ENCODE measurements around the gene ANKZF1. TPM values are rescaled to one million over a fixed set of nuclear protein-coding genes. Genes with fewer than 3 reads are reported as not detected.

Gene ANKZF1
- polyA plus RNA-seq, 1 of the 3 experiments (the other 2 are of a cell fraction) = 22.3 TPM

DNA sequence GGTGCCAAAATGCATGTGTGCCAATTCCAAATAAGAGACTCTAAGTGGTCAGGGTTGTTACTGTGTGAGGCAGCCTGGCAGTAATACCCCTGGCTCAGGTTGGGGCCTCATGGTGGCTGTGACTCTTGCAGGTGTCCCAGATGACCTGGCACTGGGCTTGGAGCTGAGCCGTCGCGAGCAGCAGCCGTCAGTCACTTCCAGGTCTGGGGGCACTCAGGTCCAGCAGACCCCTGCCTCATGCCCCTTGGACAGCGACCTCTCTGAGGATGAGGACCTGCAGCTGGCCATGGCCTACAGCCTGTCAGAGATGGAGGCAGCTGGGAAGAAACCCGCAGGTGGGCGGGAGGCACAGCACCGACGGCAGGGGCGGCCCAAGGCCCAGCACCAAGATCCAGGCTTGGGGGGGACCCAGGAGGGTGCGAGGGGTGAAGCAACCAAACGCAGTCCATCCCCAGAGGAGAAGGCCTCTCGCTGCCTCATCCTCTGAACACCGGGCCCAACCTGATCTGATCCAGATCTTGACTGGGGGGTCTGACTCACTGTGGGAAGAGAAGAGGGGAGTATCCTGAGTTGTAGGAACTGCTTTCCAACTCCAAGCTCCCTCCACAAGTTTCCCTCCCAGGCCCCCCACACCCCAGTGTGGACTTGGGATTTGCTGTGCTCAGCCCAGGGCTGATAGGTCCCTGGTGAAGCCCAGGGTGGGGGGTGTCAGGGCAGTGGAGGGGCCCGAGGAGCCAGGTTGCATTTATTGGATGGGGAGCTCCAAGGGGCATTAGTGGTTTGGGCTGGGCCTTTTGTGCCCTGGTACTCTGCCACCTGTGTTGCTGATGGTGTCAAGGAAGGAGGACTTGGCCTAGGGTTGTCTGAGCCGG lies 55.1 kb downstream of the ANKZF1 start (continued):
- TF ChIP-seq, protein P1, sequence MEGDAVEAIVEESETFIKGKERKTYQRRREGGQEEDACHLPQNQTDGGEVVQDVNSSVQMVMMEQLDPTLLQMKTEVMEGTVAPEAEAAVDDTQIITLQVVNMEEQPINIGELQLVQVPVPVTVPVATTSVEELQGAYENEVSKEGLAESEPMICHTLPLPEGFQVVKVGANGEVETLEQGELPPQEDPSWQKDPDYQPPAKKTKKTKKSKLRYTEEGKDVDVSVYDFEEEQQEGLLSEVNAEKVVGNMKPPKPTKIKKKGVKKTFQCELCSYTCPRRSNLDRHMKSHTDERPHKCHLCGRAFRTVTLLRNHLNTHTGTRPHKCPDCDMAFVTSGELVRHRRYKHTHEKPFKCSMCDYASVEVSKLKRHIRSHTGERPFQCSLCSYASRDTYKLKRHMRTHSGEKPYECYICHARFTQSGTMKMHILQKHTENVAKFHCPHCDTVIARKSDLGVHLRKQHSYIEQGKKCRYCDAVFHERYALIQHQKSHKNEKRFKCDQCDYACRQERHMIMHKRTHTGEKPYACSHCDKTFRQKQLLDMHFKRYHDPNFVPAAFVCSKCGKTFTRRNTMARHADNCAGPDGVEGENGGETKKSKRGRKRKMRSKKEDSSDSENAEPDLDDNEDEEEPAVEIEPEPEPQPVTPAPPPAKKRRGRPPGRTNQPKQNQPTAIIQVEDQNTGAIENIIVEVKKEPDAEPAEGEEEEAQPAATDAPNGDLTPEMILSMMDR (IDR thresholded peaks at IDR 0.05) = no peak
- TF ChIP-seq, protein P2, sequence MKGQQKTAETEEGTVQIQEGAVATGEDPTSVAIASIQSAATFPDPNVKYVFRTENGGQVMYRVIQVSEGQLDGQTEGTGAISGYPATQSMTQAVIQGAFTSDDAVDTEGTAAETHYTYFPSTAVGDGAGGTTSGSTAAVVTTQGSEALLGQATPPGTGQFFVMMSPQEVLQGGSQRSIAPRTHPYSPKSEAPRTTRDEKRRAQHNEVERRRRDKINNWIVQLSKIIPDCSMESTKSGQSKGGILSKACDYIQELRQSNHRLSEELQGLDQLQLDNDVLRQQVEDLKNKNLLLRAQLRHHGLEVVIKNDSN (IDR thresholded peaks at IDR 0.05; ENCODE audit: borderline replicate concordance, low read depth) = no peak
- TF ChIP-seq SIN3A (IDR thresholded peaks at IDR 0.05; ENCODE audit: borderline replicate concordance, low read depth, low read length) = no peak
- TF ChIP-seq ELF1 (IDR thresholded peaks at IDR 0.05) = no peak
- TF ChIP-seq CHD2 (IDR thresholded peaks at IDR 0.05; ENCODE audit: low read length, partially characterized antibody) = no peak

DNA sequence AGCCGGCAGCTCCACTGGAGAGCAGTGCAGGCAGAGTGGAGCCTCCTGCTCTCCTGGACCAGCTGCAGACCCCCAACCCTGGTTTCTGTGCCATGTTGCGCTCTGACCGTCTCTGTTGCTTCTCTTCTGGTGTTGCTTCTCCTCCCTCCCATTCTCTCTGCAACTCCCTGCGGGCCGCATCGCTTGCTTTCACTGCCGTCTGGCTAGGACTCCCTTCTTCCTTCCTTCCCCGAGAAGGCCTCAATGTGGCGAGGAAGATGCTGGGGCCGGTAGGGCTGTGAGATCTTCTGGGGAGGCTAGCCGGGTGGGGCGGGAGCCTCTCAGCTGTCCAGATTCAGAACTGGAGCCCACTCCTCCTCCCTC lies 55.7 kb downstream of the ANKZF1 start:
- TF ChIP-seq, protein P1 (IDR thresholded peaks at IDR 0.05) = no peak
- TF ChIP-seq NFIC (IDR thresholded peaks at IDR 0.05; ENCODE audit: borderline replicate concordance) (no peak), FOXJ3 (CRISPR knock-in tag; IDR thresholded peaks at IDR 0.05) (no peak), SIN3A (IDR thresholded peaks at IDR 0.05; ENCODE audit: borderline replicate concordance, low read depth, low read length) (no peak), CHD2 (IDR thresholded peaks at IDR 0.05; ENCODE audit: low read length, partially characterized antibody) (no peak), MEF2A (IDR thresholded peaks at IDR 0.05; ENCODE audit: borderline replicate concordance, low read depth) (no peak), YY1 (IDR thresholded peaks at IDR 0.05; ENCODE audit: low read depth) (no peak), FOSL2 (IDR thresholded peaks at IDR 0.05; ENCODE audit: borderline replicate concordance, low read depth) (no peak), RCOR1 (IDR thresholded peaks at IDR 0.05; ENCODE audit: low read length) (no peak), TCF12 (IDR thresholded peaks at IDR 0.05) (no peak), MXI1 (IDR thresholded peaks at IDR 0.05; ENCODE audit: low read depth, low read length) (no peak), TAF1 (IDR thresholded peaks at IDR 0.05; ENCODE audit: borderline replicate concordance, low read depth, low read length) (no peak)
- TF ChIP-seq, protein P3, sequence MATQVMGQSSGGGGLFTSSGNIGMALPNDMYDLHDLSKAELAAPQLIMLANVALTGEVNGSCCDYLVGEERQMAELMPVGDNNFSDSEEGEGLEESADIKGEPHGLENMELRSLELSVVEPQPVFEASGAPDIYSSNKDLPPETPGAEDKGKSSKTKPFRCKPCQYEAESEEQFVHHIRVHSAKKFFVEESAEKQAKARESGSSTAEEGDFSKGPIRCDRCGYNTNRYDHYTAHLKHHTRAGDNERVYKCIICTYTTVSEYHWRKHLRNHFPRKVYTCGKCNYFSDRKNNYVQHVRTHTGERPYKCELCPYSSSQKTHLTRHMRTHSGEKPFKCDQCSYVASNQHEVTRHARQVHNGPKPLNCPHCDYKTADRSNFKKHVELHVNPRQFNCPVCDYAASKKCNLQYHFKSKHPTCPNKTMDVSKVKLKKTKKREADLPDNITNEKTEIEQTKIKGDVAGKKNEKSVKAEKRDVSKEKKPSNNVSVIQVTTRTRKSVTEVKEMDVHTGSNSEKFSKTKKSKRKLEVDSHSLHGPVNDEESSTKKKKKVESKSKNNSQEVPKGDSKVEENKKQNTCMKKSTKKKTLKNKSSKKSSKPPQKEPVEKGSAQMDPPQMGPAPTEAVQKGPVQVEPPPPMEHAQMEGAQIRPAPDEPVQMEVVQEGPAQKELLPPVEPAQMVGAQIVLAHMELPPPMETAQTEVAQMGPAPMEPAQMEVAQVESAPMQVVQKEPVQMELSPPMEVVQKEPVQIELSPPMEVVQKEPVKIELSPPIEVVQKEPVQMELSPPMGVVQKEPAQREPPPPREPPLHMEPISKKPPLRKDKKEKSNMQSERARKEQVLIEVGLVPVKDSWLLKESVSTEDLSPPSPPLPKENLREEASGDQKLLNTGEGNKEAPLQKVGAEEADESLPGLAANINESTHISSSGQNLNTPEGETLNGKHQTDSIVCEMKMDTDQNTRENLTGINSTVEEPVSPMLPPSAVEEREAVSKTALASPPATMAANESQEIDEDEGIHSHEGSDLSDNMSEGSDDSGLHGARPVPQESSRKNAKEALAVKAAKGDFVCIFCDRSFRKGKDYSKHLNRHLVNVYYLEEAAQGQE (IDR thresholded peaks at IDR 0.05; ENCODE audit: low read depth, low read length) = no peak
- TF ChIP-seq, protein P4, sequence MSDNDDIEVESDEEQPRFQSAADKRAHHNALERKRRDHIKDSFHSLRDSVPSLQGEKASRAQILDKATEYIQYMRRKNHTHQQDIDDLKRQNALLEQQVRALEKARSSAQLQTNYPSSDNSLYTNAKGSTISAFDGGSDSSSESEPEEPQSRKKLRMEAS (IDR thresholded peaks at IDR 0.05; ENCODE audit: low read depth) = no peak
- TF ChIP-seq, protein P5, sequence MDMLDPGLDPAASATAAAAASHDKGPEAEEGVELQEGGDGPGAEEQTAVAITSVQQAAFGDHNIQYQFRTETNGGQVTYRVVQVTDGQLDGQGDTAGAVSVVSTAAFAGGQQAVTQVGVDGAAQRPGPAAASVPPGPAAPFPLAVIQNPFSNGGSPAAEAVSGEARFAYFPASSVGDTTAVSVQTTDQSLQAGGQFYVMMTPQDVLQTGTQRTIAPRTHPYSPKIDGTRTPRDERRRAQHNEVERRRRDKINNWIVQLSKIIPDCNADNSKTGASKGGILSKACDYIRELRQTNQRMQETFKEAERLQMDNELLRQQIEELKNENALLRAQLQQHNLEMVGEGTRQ (IDR thresholded peaks at IDR 0.05; ENCODE audit: borderline replicate concordance, low read depth, low read length) = no peak
- Histone ChIP-seq H3K4me3 (ENCODE audit: low read depth in 2 of 2, low read length in 1 of 2) (no peak overlapping the region), H3K79me2 (ENCODE audit: insufficient read depth) (peaks cover under 1% of the 10 kb centered on the region; the same call in 1 of the 2 replicates), H3K4me2 (no peak overlapping the region), H3K36me3 (replicated peaks in 1 of 2; ENCODE audit: control insufficient read depth in 1 of 2, insufficient read depth in 2 of 2, low read length in 1 of 2) (peaks cover 14 to 37% of the 10 kb centered on the region in 2 experiments), H3K9me2 (no peaks in the 10 kb centered on the region), H3K27me3 (ENCODE audit: insufficient read depth) (no peaks in the 10 kb centered on the region), H2AFZ (ENCODE audit: low read depth) (no peak overlapping the region), H3K9me3 (no peaks in the 10 kb centered on the region), H3K9ac (no peak overlapping the region), H4K20me1 (ENCODE audit: insufficient read depth) (no peaks in the 10 kb centered on the region), H3K4me1 (ENCODE audit: control insufficient read depth in 1 of 2, insufficient read depth in 2 of 2, low read depth in 1 of 2, low read length in 1 of 2) (peaks cover 5 to 8% of the 10 kb centered on the region in 2 experiments; a peak in 1 of 4 replicates), H3K27ac (ENCODE audit: low read depth in 2 of 2, low read length in 1 of 2) (no peak overlapping the region), H3F3A (replicated peaks; ENCODE audit: insufficient read depth) (peaks cover 12% of the 10 kb centered on the region)
- 94% methylated on average over 11 of the region's 12 CpGs for WGBS (ENCODE audit: low lambda C conversion rate)
- DNase-seq = no peak
- ChIA-PET CTCF (interaction anchor here (1.2 to 15.4 kb wide), 3 partner anchors 7 to 30 kb away, joined by 3 to 312 read pairs (median 6); no protein-coding TSS in a partner anchor), POLR2A (interaction anchor here (1.0 kb wide), 1 partner anchor 34 kb away, joined by 3 read pairs; no protein-coding TSS in a partner anchor)

All from SK-N-SH (cell line).